H1 (cell line): Measurements from ENCODE around the gene KIDINS220.

Experiments
- BRCA1 ChIP-seq: IDR thresholded peaks from 2 replicates; pipeline ENCODE4 v1.6.1; 2012; ENCODE audit warnings: low read depth, low read length, improper control_type of control experiment
- CTCF ChIP-seq, 3 experiments: IDR thresholded peaks; 1 replicate in 2 of 3; 2 replicates in 1 of 3; pipeline versions ENCODE4 v1.5.1 to v1.6.1; 2011; ENCODE audit warnings: low read length in 3 of 3, mild to moderate bottlenecking in 3 of 3, inconsistent platforms in 2 of 3, low read depth in 1 of 3, moderate library complexity in 1 of 3; ENCODE audit not compliant: insufficient read depth in 1 of 3; ENCODE audit errors: control extremely low read depth in 1 of 3
- TAF1 ChIP-seq: IDR thresholded peaks from 2 replicates; pipeline ENCODE4 v1.6.1; 2011; ENCODE audit warnings: mild to moderate bottlenecking, low read depth, low read length
- TCF12 ChIP-seq: IDR thresholded peaks from 2 replicates; pipeline ENCODE4 v1.6.1; 2011; ENCODE audit warnings: low read depth, mild to moderate bottlenecking, low read length

GRCh38 chr2:8877894-8878293 lies 40.5 kb upstream of the KIDINS220 start:
- TF ChIP-seq CTCF (IDR thresholded peaks at IDR 0.05; ENCODE audit: control extremely low read depth in 1 of 3, insufficient read depth in 1 of 3, low read depth in 1 of 3, low read length in 3 of 3) (no peak), BRCA1 (no peak), TAF1 (no peak), TCF12 (no peak)
